Activated naive CD4-positive, alpha-beta T cell (primary cell): ENCODE measurements around the gene QSER1.
"Not testable (repeated sequence)": the region's sequence is repeated elsewhere in the genome, so short reads cannot be mapped to it uniquely, and the experiment has no call there.

Experiments used
- DNase-seq, 4 experiments: peaks; one replicate each; lab custom pipeline; 2025; lab: John Stamatoyannopoulos, UW

The QSER1 gene

DNA sequence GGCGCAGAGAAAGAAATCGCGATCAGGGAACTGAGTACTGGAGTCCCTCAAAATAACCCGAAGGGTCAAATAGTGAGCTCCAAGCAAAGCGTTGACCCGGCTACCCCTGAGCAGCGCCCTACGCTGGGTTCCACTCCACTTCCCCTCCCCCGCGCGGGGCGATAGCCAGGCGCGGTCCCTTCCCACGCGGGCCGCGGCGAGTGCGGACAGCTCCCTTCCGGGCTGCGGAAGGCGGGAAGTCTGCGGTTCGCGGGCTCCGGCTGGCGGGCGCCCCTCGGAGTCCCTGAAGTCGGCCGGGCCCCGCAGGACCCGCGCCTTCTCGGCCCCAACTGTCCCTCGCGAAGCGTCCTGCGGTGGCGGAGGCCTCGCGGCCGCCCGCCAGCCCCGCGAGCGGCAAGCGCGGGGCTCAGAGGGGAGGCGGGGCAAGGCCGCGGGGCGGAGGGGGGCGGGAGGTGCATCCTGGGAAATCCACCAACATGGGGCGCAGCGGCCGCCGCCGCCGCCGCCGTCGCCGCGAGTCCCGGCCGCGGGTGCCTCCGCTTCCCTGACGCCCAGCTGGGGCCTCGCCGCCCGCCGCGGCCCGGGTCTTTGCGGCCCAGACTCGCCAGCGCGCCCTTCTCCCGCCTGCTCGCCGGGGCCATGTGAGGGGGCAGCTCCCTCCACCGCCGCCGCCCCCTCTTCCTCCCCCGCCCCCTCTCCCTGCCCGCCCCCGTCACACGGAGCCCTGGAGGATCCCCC, at the start of gene QSER1:
Gene QSER1 (plus strand): TSS at position 457 of the 738 bp plus-strand sequence. CDS start 315 bp downstream, outside the sequence.
- peak in 3 of 4 experiments; percentile 34 to 66 (median 49) for DNase-seq

DNA sequence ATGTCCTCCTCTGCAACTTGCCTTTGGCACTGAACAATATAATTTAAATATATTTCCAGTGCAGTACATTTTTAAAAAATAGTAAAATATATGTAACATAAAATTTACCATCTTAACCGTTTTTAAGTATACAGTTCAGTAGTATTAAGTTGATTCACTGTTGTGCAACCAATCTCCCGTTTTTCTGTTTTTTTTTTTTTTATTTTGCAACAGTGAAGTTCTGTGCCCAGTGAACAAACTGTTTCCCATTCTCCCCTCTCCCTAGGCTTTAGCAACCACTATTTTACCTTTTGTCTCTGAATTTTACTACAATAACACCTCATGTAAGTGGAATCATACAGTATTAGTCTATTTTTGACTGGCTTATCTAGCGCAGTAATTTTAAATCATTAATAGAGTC, 49.1 kb upstream of the QSER1 start:
- DNase-seq: no peak

DNA sequence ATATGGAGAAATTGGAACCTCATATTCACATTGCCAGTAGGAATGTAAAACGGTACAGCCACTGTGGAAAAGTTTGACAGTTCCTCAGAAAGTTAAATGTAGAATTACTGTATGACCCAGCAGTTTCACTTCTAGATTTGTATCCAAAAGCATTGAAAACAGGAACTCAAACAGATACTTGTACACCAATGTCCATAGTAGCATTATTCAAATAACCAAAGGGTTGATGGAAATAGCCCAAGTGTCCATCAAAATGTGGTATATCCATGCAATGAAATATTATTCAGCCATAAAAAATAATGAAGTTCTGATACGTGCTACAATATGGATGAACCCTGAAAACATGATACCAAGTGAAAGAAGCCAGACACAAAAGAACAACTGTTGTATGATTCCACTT, 45.1 kb upstream of the QSER1 start:
- DNase-seq: no peak

GRCh38 chr11:32849761-32850160, 42.9 kb upstream of the QSER1 start:
- DNase-seq: no peak

GRCh38 chr11:32851251-32851650, 41.4 kb upstream of the QSER1 start:
- no peak for DNase-seq

GRCh38 chr11:32852207-32852606, 40.4 kb upstream of the QSER1 start:
- no peak for DNase-seq

DNA sequence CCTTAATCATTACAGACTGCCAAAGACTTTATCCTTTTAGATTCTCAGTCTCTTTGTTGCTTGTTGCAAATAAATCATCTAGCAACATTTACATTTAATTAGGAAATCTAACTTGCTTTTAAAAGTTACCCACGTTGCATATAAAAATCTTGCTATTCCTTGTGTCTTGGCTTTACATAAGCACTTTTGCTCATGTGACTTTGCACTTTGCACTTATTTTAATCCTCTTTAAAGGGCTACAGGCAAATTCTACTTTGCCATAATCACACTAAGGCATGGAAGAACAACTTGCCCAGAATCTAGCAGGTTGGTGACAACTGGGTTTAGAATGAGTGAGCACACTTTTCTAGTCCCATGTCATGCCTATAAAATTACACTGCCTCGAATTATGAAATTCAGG, 37.0 kb upstream of the QSER1 start:
- no peak for DNase-seq

DNA sequence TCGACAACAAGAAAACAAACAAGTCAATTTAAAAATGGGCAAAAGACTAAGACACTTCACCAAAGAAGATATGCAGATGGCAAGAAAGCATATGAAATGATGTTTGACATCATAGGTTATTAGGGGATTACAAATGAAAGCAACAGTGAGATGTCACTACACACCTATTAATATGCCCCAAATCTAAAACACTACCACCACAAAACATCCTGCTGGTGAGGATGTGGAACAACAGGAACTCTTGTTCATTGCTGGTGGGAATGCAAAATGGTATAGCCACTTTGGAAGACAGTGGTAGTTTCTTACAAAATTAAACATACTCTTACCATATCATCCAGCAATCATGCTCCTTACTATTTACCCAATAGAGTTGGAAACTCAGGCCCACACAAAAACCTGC, 33.9 kb upstream of the QSER1 start:
- no peak for DNase-seq

GRCh38 chr11:32861850-32862577, 30.6 kb upstream of the QSER1 start:
- no peak for DNase-seq

GRCh38 chr11:32864555-32864954, 28.1 kb upstream of the QSER1 start:
- no peak for DNase-seq

DNA sequence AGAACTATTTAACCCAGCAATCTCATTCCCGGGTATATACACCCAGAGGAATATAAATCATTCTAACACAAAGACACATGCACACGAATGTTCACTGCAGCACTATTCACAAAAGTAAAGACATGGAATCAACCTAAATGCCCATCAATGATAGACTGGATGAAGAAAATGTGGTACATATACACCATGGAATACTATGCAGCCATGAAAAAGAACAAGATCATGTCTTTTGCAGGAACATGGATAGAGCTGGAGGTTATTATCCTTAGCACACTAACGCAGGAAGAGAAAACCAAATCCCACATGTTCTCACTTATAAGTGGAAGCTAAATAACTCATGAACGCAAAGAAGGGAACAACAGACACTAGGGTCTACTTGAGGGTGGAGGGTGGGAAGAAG, 23.9 kb upstream of the QSER1 start:
- DNase-seq: not testable (repeated sequence)

GRCh38 chr11:32870676-32871075, 21.9 kb upstream of the QSER1 start:
- DNase-seq: peak in 2 of 4 experiments; percentile 3 to 5

DNA sequence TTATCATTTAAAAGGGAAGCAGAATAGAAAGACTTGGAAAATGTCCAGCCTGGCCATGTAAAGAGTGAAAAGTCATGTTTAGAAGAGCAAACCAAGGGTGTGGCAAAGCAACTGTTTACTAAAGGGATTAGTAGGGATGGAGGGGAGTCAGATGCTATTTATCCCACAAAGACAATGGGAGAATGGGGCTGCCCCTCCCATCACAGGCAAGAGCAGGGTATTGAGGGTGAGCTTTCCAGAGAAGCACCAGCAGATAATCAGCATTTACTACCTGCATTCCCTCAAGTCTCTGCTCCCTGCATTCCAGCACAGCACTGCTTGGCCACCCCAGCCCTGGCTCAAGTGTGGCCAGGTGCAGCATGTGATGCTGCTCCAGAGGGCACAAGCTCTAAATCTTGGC, 18.5 kb upstream of the QSER1 start:
- no peak for DNase-seq

DNA sequence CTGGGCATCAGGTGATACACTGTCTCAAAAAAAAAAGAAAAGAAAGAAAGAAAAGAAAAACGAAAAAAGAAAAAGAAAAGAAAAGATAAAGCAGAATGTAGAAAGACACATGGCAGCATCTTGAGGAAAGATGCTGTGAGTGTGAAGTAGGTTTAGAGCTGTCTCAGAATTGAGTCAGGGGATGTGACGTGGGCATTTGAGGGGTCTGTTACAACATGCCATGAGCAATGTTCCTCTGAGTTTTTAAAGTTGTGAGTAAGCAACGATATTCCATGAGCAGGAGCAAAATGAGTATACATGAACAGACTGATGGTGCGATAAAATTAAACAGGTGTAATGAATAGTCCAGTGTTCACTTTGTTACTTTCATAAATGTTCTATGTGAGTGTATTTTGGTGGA, 11.3 kb upstream of the QSER1 start:
- no peak for DNase-seq

GRCh38 chr11:32883421-32883820, 9.2 kb upstream of the QSER1 start:
- no peak for DNase-seq

- DNase-seq: no peak
Measured at GRCh38 chr11:32884023-32884422, 8.6 kb upstream of the QSER1 start.

DNA sequence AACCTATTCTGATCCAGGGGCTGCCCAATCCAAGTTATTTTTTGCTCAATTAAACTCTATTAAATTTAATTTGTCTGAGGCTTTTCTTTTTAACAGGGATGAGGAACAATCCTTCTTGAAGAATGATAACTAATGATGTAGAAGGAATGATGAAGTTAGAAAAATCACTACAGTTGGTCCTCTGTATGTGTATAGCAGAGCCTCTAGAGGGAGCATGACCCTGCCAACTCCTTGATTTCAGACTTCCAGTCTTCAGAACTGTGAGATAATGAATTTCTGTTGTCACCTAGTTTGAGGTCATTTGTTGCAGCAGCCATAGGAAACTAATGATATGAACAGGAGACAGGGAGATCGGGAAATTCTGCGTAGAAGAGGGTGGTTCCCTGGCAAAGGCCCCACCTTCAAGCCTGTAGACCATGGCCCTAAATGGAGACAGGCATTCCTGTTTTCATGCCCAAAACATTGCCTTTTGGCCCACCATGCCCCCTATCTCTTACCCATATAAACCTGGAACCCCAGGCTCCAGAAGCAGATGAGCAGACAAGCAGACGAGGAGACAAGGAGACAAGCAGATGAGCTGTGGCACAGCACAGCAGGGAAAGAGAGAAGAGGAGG, 7.7 kb upstream of the QSER1 start:
- DNase-seq: no peak

- no peak for DNase-seq
Measured at GRCh38 chr11:32885556-32885955, 7.1 kb upstream of the QSER1 start.

DNA sequence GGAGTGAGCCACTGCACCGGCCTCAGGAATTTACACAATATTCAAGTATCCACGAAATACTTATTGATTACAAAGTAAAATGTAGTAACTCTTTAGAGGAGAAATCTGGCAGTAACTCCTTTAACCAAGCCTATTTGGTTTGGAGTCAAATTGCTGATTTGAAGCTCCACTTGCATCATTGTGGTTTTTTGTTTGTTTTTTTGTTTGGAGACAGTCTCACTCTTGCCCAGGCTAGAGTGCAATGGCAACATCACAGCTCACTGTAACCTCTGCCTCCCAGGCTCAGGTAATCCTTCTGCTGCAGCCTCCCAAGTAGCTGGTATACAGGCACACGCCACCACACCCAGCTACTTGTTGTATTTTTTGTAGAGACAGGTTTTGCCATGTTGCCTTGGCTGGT, 6.4 kb upstream of the QSER1 start:
- DNase-seq: no peak

- not testable (repeated sequence) for DNase-seq
Measured at GRCh38 chr11:32887707-32888383, 4.8 kb upstream of the QSER1 start.

- not testable (repeated sequence) for DNase-seq
Measured at GRCh38 chr11:32888384-32888710, 4.3 kb upstream of the QSER1 start.

DNA sequence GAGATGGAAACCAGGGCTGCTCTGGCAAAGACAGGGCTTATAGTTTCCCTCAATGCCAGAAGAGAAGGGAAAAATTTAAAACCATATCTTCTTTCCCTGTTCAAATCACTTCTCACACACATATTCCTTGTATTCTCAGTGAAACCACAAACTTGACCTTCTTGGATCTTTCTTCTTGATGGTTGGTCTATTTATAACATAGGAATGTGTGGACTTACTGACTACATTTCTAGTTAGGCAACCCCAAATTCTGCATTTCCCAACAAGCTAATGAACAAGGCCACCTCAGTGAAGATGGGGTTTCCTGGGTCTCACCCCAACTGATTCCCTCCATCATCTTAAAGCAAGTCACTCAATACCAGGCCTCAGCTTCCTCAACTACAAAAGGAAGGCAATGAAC, 3.8 kb upstream of the QSER1 start:
- DNase-seq: no peak
